K562 (cell line): ENCODE data around the gene BAD. TPM values are rescaled to one million over a fixed set of nuclear protein-coding genes. Genes with fewer than 3 reads are reported as not detected.

Experiments used
- ATAC-seq: fragments of 200-7000 bp; cut with Tn5 transposase; 3 replicates; pipeline ENCODE4 v1.9.1; 2020; ENCODE audit warnings: moderate library complexity
- BruUV-seq: library from RNA; stranded (reverse); fragments of 400-500 nt; replicated peaks from 2 replicates; lab custom pipeline; 2021; lab: Mats Ljungman, UMichigan
- CTCF ChIA-PET: fragments of 300-600 bp; formaldehyde crosslinking; extraction: SDS; loops from one replicate; lab custom pipeline; 2021; ENCODE audit warnings: low intra/inter-chr PET ratio; lab: Yijun Ruan, JAX
- POLR2A ChIA-PET: fragments of 300-600, 350-650 bp; sonication (Branson Sonifier 250); formaldehyde crosslinking; extraction: SDS; loops from one replicate; lab custom pipeline; 2021; ENCODE audit warnings: antibody characterized with exemption, inconsistent platforms; lab: Yijun Ruan, JAX
- DNase-seq, 4 experiments: peaks; one replicate each; pipeline versions ENCODE4 v3.0.0 to v3.0.0-alpha.2; 2011 to 2018; ENCODE audit warnings: low spot score in 3 of 4, mixed read lengths in 3 of 4; ENCODE audit errors: extremely low read depth in 1 of 4
- FAIRE-seq: peaks from 2 replicates; lab custom pipeline; 2011; peaks lifted over from hg19 to GRCh38; lab: Jason Lieb, UNC
- H2AFZ ChIP-seq: 2 replicates; pipeline ENCODE4 v1.6.0; 2011; ENCODE audit warnings: low read depth, low read length, control low read depth, inconsistent platforms
- H3K27ac ChIP-seq: fragments of 200-600 bp; 3 replicates; pipeline ENCODE4 v1.8.0; 2011; ENCODE audit warnings: low read depth, mild to moderate bottlenecking, control low read depth, inconsistent platforms, low read length, moderate library complexity, mixed read lengths; ENCODE audit errors: extremely low read depth
- H3K27me3 ChIP-seq, 2 experiments: fragments of 300-600 bp in 1 of 2; 2 replicates in 1 of 2; 3 replicates in 1 of 2; pipeline versions ENCODE4 v1.6.0 to v1.8.0; 2011; ENCODE audit warnings: inconsistent platforms in 2 of 2, low read length in 2 of 2, mild to moderate bottlenecking in 1 of 2, mixed read lengths in 1 of 2, moderate library complexity in 1 of 2; ENCODE audit not compliant: control insufficient read depth in 2 of 2, insufficient read depth in 2 of 2
- H3K36me3 ChIP-seq: fragments of 300-600 bp; 3 replicates; pipeline ENCODE4 v1.8.0; 2011; ENCODE audit warnings: mild to moderate bottlenecking, low read length, inconsistent platforms; ENCODE audit not compliant: control insufficient read depth, insufficient read depth
- H3K4me1 ChIP-seq, 2 experiments: fragments of 200-600 bp in 1 of 2; replicated peaks in 1 of 2; 2 replicates in 1 of 2; 3 replicates in 1 of 2; pipeline versions ENCODE4 v1.5.1 to v1.8.0; 2011; ENCODE audit warnings: inconsistent platforms in 2 of 2, low read length in 2 of 2, mild to moderate bottlenecking in 1 of 2, mixed read lengths in 1 of 2, moderate library complexity in 1 of 2; ENCODE audit not compliant: control insufficient read depth in 2 of 2, insufficient read depth in 2 of 2
- H3K4me2 ChIP-seq: 2 replicates; pipeline ENCODE4 v1.6.1; 2011; ENCODE audit warnings: low read length, control low read depth, inconsistent platforms, mixed read lengths; ENCODE audit not compliant: insufficient read depth
- H3K4me3 ChIP-seq: fragments of 200-600 bp; sonication (generic), shearing (Covaris generic); 2 replicates; pipeline ENCODE4 v1.5.1; 2016; ENCODE audit warnings: control low read depth, inconsistent platforms
- H3K79me2 ChIP-seq: fragments of 200-600 bp; 3 replicates; pipeline ENCODE4 v1.8.0; 2011; ENCODE audit warnings: low read length, inconsistent platforms; ENCODE audit not compliant: control insufficient read depth, insufficient read depth
- H3K9ac ChIP-seq, 2 experiments: 2 replicates each; pipeline versions ENCODE4 v1.6.0 to v1.6.1; 2011; ENCODE audit warnings: low read depth in 2 of 2, low read length in 2 of 2, control low read depth in 1 of 2, inconsistent platforms in 1 of 2, mild to moderate bottlenecking in 1 of 2, mixed read lengths in 1 of 2; ENCODE audit not compliant: insufficient read depth in 1 of 2
- H3K9me1 ChIP-seq: one replicate; pipeline ENCODE4 v1.6.0; 2011; ENCODE audit warnings: inconsistent platforms, mild to moderate bottlenecking, low read length, moderate library complexity; ENCODE audit not compliant: control insufficient read depth, insufficient read depth
- H3K9me3 ChIP-seq: replicated peaks from 2 replicates; pipeline ENCODE4 v1.5.1; 2011; ENCODE audit warnings: low read depth, low read length, inconsistent platforms; ENCODE audit not compliant: control insufficient read depth, insufficient read depth
- H4K20me1 ChIP-seq: replicated peaks from 2 replicates; pipeline ENCODE4 v1.6.1; 2011; ENCODE audit warnings: low read length, inconsistent platforms, mixed read lengths; ENCODE audit not compliant: control insufficient read depth, insufficient read depth
- ELF1 ChIP-seq: fragments of 200-800 bp; sonication (Bioruptor generic); IDR thresholded peaks from 2 replicates; pipeline ENCODE4 v1.6.1; 2016; ENCODE audit warnings: missing genetic modification characterization, missing compliant biosample characterization
- GABPA ChIP-seq: fragments of 200-800 bp; sonication (Bioruptor generic); conservative IDR thresholded peaks from 2 replicates; pipeline ENCODE4 v1.6.1; 2016; ENCODE audit warnings: low read depth, missing genetic modification characterization, missing compliant biosample characterization
- GATAD2B ChIP-seq: fragments of 450-650 bp; IDR thresholded peaks from 2 replicates; pipeline ENCODE4 v1.6.1; 2017; ENCODE audit warnings: mild to moderate bottlenecking, borderline replicate concordance
- ID3 ChIP-seq, 2 experiments: fragments of 250-450 bp in 1 of 2; fragments of 450-650 bp in 1 of 2; sonication (Bioruptor Pico) in 1 of 2; IDR thresholded peaks; 2 replicates each; pipeline versions ENCODE4 v1.6.1 to v1.8.0; 2016 to 2021; ENCODE audit warnings: mild to moderate bottlenecking in 2 of 2, moderate library complexity in 2 of 2, missing compliant biosample characterization in 1 of 2, missing genetic modification characterization in 1 of 2
- MCM2 ChIP-seq: fragments of 450-650 bp; IDR thresholded peaks from 2 replicates; pipeline ENCODE4 v1.6.1; 2017; ENCODE audit warnings: low read depth, mild to moderate bottlenecking
- MECOM ChIP-seq: fragments of 250-450 bp; sonication (Bioruptor Pico); IDR thresholded peaks from 2 replicates; pipeline ENCODE4 v1.8.0; 2022; ENCODE audit warnings: inconsistent platforms
- PRMT5 ChIP-seq: sonication (generic); formaldehyde crosslinking; IDR thresholded peaks from 2 replicates; pipeline ENCODE4 v1.5.0; 2020; ENCODE audit warnings: missing genetic modification reagents
- PURB ChIP-seq: sonication (generic); formaldehyde crosslinking; IDR thresholded peaks from 2 replicates; pipeline ENCODE4 v1.9.0; 2021; ENCODE audit warnings: low read depth, mild to moderate bottlenecking, missing genetic modification reagents
- TARDBP ChIP-seq: fragments of 450-650 bp; IDR thresholded peaks from 2 replicates; pipeline ENCODE4 v1.6.1; 2016
- ZMIZ1 ChIP-seq, 2 experiments: fragments of 150-350 bp in 1 of 2; IDR thresholded peaks; 2 replicates each; pipeline ENCODE4 v1.6.1; 2012 to 2016; ENCODE audit warnings: low read depth in 2 of 2, low read length in 2 of 2, mild to moderate bottlenecking in 1 of 2, moderate library complexity in 1 of 2
- ZNF444 ChIP-seq: fragments of 250-450 bp; sonication (Bioruptor Pico); IDR thresholded peaks from 2 replicates; pipeline ENCODE4 v1.4.0; 2020; ENCODE audit warnings: mild to moderate bottlenecking, moderate library complexity
- ZNF644 ChIP-seq: fragments of 200-800 bp; sonication (Bioruptor generic); IDR thresholded peaks from 2 replicates; pipeline ENCODE4 v1.6.1; 2016; ENCODE audit warnings: low read depth, missing genetic modification characterization, missing compliant biosample characterization
- ZNF778 ChIP-seq: fragments of 450-650 bp; formaldehyde crosslinking; IDR thresholded peaks from 2 replicates; pipeline ENCODE4 v1.4.0; 2020; ENCODE audit warnings: mild to moderate bottlenecking, moderate library complexity
- WGBS: fragments of 100-300 bp; shearing (Covaris generic); methylation state at CpG from one replicate; pipeline ENCODE4 v1.1.6; 2016; ENCODE audit warnings: low coverage, mixed read lengths; ENCODE audit not compliant: insufficient coverage; ENCODE audit errors: missing lambda C conversion rate; 5-methylcytosine and 5-hydroxymethylcytosine counted together
- in situ Hi-C: fragments of 300-500 bp; cut with MboI; formaldehyde crosslinking; loops from 4 replicates; pipeline ENCODE4 v1.15.0; 2018; ENCODE audit warnings: inconsistent platforms, mixed read lengths
- intact Hi-C: fragments of 100-400 bp; cut with micrococcal nuclease; formaldehyde crosslinking; loops from 2 replicates; pipeline ENCODE4 v1.14.2; 2022
- polyA plus RNA-seq, 8 experiments: library from polyadenylated mRNA; depleted of rRNA in 4 of 8; stranded (reverse) in 5 of 8; unstranded in 3 of 8; fragments of >200 nt; fragmentation: Nextera tagmentation in 2 of 8; fragmentation: Illumina TruSeq in 1 of 8; extraction: Ambion mirVana in 2 of 8; extraction: Trizol in 1 of 8; gene quantifications; 2 replicates each; pipeline versions ENCODE4 v1.2.1 to v1.2.3, GENCODE V29; 2011 to 2014; ENCODE audit warnings: inconsistent platforms in 1 of 8, missing spikeins in 1 of 8
- total RNA-seq, 7 experiments: library from RNA; depleted of rRNA in 6 of 7; stranded (reverse); fragments of >200 nt in 6 of 7; fragmentation: Illumina TruSeq in 2 of 7; extraction: Trizol in 2 of 7; gene quantifications; 2 replicates each; pipeline versions ENCODE4 v1.2.1 to v1.2.3, GENCODE V29; 2011 to 2021; ENCODE audit warnings: low replicate concordance in 1 of 7
- TF ChIP-seq, protein P1 (sequence below): sonication (generic); formaldehyde crosslinking; IDR thresholded peaks from 2 replicates; pipeline ENCODE4 v1.8.0; 2022; ENCODE audit warnings: mild to moderate bottlenecking, missing genetic modification reagents

BAD gene
- total and polyA plus RNA-seq, 9 of the 15 experiments (the other 6 are each of a cell fraction or from before 2014, with no cell fraction given) = 0.61 to 45.6 (median 11.8) TPM

GRCh38 chr11:64331569-64332371 is 47.3 kb upstream of the BAD start (continued):
- TF ChIP-seq ZMIZ1 (IDR thresholded peaks at IDR 0.05; ENCODE audit: low read depth in 2 of 2, low read length in 2 of 2) (0 out of 4 replicates have a peak, but pooled peaks of 1 of the 2 experiments have one; percentile 35), MCM2 (no peak), GATAD2B (peak; percentile 82; the same call in 1 of the 2 replicates), TARDBP (peak; percentile 79; the same call in 1 of the 2 replicates), ZNF644 (no peak)

- intact Hi-C loops = loop anchor here (1.0 kb wide), 1 partner anchor 14 kb away; the partner anchor contains the start of gene TRMT112
- no peaks in the 10 kb centered on the region for H4K20me1 ChIP-seq
- DNase-seq (no peak), ATAC-seq (no peak), FAIRE-seq (no peak)
- peak overlapping the region; percentile 79; the same call in 2 of the 3 replicates for H3K27ac ChIP-seq
- no peak overlapping the region; the same call in 1 of the 2 replicates for H2AFZ ChIP-seq
- peaks cover 30 to 44% of the 10 kb centered on the region in 2 experiments for H3K4me1 ChIP-seq
- CTCF ChIA-PET = no interaction called here
- peak overlapping the region; percentile 67 to 89; a peak in 3 of 4 replicates for H3K9ac ChIP-seq
- no peaks in the 10 kb centered on the region for H3K27me3 ChIP-seq
- H3K4me2 ChIP-seq = no peak overlapping the region; the same call in 1 of the 2 replicates
- H3K36me3 ChIP-seq = no peaks in the 10 kb centered on the region; the same call in 2 of the 3 replicates
- H3K4me3 ChIP-seq = no peak overlapping the region
- WGBS = 93% methylated on average over 8 of the region's 11 CpGs
- BruUV-seq = no TSS peak
- POLR2A ChIA-PET = interaction anchor here (0.6 to 1.8 kb wide), 7 partner anchors 8 to 167 kb away, joined by 3 to 15 read pairs (median 4); partner anchors contain the start of genes ESRRA, PRDX5 and TRMT112
- H3K9me3 ChIP-seq = no peaks in the 10 kb centered on the region; the same call in 1 of the 2 replicates
- H3K9me1 ChIP-seq = no peaks in the 10 kb centered on the region
- in situ Hi-C loops = no loop called here
- H3K79me2 ChIP-seq = no peaks in the 10 kb centered on the region
- no peak for TF ChIP-seq PURB (CRISPR knock-in tag)
- TF ChIP-seq PRMT5 (CRISPR knock-in tag) = no peak
- no peak for TF ChIP-seq ZNF444
- TF ChIP-seq ID3 (CRISPR knock-in tag; IDR thresholded peaks at IDR 0.05) = no peak
- no peak for TF ChIP-seq ID3 (tag; IDR thresholded peaks at IDR 0.05)
- 0 out of 2 replicates have a peak, but pooled peaks have one; percentile 0 for TF ChIP-seq ELF1 (tag)
- no peak for TF ChIP-seq ZNF778 (CRISPR knock-in tag)
- no peak for TF ChIP-seq MECOM
- 0 out of 2 replicates have a peak, but pooled peaks have one; percentile 2 for TF ChIP-seq GABPA (tag)
- TF ChIP-seq, protein P1, sequence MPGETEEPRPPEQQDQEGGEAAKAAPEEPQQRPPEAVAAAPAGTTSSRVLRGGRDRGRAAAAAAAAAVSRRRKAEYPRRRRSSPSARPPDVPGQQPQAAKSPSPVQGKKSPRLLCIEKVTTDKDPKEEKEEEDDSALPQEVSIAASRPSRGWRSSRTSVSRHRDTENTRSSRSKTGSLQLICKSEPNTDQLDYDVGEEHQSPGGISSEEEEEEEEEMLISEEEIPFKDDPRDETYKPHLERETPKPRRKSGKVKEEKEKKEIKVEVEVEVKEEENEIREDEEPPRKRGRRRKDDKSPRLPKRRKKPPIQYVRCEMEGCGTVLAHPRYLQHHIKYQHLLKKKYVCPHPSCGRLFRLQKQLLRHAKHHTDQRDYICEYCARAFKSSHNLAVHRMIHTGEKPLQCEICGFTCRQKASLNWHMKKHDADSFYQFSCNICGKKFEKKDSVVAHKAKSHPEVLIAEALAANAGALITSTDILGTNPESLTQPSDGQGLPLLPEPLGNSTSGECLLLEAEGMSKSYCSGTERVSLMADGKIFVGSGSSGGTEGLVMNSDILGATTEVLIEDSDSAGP (CRISPR knock-in tag) = no peak
Measured at GRCh38 chr11:64330888-64331287, 46.4 kb upstream of the BAD start.
